ENCODE data around the gene ATXN7L2.

GRCh38 chr1:109527846-109528695 is 44.4 kb downstream of the ATXN7L2 start:
- TF ChIP-seq CTCF (conservative IDR thresholded peaks at IDR 0.05 in 1 of 2, IDR thresholded peaks at IDR 0.05 in 1 of 2; ENCODE audit: extremely low read depth in 1 of 2, insufficient read depth in 1 of 2, low read depth in 1 of 2, low read length in 2 of 2) (no peak), EZH2 (IDR thresholded peaks at IDR 0.05; ENCODE audit: borderline replicate concordance, low read length) (no peak)
